LNCaP clone FGC (cell line): Measurements from ENCODE around the gene HOXB2.
"Not testable (repeated sequence)": the region's sequence is repeated elsewhere in the genome, so short reads cannot be mapped to it uniquely, and the experiment has no call there.

Experiments used
- DNase-seq: peaks from one replicate; pipeline ENCODE4 v3.0.0-alpha.2; 2011; ENCODE audit warnings: low read depth
- H3K4me3 ChIP-seq: 2 replicates; pipeline ENCODE4 v1.5.1; 2011; ENCODE audit warnings: mild to moderate bottlenecking, low read depth, low read length, control low read depth
- CTCF ChIP-seq: IDR thresholded peaks from 2 replicates; pipeline ENCODE4 v1.5.1; 2012; ENCODE audit warnings: mild to moderate bottlenecking; ENCODE audit not compliant: control insufficient read depth, insufficient read depth; ENCODE audit errors: extremely low read depth

Gene HOXB2

DNA sequence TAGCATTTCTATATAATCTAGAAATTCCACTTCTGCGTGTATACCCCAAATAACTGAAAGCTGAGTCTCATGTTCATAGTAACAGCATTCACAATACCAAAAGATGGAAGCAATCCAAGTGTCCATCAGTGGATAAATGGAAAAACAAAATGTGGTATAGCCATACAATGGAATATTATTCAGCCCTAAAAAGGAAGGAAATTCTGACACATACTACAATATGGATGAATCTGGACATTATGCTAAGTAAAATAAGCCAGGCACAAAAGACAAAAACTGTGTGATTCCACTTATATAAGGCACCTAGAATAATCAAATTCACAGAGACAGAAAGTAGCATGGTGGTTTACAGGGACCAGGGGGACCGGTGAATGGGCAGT is 34.5 kb downstream of the HOXB2 start:
- TF ChIP-seq CTCF, result no peak

GRCh38 chr17:48509708-48510107 is 35.2 kb downstream of the HOXB2 start:
- H3K4me3 ChIP-seq, DNase-seq: not testable (repeated sequence)

More for the DNA sequence above, 34.5 kb downstream of the HOXB2 start:
- H3K4me3 ChIP-seq, result no peak overlapping the region
- no peak for DNase-seq

- no peak for DNase-seq
- no peak for TF ChIP-seq CTCF
- H3K4me3 ChIP-seq, result no peak overlapping the region
Measured at GRCh38 chr17:48506246-48506645, 38.7 kb downstream of the HOXB2 start.

- DNase-seq, result peak; percentile 42
- no peak for TF ChIP-seq CTCF
- no peak overlapping the region for H3K4me3 ChIP-seq
Measured at GRCh38 chr17:48505788-48506187, 39.1 kb downstream of the HOXB2 start.

- no peak for TF ChIP-seq CTCF
- no peak overlapping the region for H3K4me3 ChIP-seq
- no peak for DNase-seq
Measured at GRCh38 chr17:48504953-48505352, 40.0 kb downstream of the HOXB2 start.

DNA sequence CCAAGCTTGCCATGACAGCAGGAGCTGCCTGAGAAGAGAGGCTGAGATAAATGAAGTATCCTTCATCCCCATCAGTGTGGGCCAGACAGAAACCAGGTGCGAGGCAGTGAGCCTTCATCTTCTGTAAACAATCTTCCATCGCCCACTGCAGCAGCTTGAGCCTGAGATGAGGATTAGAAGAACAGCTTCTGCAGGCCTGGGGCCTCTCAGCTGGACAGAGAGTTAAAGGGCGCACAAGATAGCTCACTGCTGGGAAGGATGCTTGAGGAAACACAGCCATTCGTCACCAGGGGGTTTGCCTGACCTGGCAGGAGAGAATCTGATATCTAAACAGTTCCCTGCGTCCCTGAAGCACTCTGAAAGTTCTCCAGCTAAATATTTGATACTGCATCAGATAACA is 41.2 kb downstream of the HOXB2 start:
- H3K4me3 ChIP-seq, result no peak overlapping the region
- TF ChIP-seq CTCF, result no peak
- DNase-seq, result no peak

DNA sequence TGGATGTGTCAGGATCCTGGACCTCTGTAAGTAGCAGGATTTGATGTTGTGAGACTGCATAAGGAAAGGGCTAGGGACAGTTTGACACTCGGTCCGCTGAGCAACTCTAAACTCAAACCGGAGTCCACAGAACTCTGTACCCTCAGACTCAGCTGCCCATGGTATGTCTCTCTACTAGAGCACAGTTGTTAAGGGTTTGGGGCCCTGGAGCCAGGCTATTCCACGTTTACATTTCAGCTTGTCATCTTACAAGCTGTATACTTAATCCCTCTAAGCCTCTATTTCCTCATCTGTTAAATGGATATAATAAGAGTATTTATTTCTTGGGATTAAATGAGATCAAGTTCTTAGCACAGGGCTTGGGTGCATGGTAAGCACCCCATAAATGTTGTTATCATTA is 42.0 kb downstream of the HOXB2 start:
- no peak for TF ChIP-seq CTCF
- no peak for DNase-seq
- H3K4me3 ChIP-seq, result no peak overlapping the region

- H3K4me3 ChIP-seq, result no peak overlapping the region
- DNase-seq, result no peak
- no peak for TF ChIP-seq CTCF
Measured at GRCh38 chr17:48502312-48502711, 42.6 kb downstream of the HOXB2 start.
